ENCODE data around the gene MICAL2. TPM values are rescaled to one million over a fixed set of nuclear protein-coding genes. Genes with fewer than 3 reads are reported as not detected.

Gene MICAL2
- total and polyA plus RNA-seq, 10 of the 15 experiments (the other 5 are each of a cell fraction or from before 2014, with no cell fraction given), result 0.90 to 5.6 (median 2.4) TPM

DNA sequence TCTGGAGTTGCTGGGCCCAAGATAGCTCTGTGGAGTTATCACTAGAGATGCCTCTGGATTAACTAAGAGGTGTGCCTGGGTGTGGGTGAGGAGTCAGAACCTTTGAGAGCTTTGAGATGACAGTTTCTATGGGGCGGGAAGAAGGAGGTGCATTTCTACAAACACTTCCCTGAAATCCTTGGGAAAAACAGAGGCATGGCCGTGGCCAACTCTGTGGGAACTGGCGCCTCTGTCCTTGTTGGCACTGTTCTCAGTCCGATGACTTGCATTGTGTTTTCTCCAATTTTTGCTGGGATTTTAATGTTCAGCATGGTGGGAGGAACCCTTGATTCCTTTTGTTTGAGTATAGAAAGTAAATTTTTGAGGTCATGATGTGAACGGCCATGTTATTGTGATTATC is 151.2 kb downstream of the MICAL2 start:
- in situ Hi-C loops (cut with MboI), result no loop called here
- no peaks in the 10 kb centered on the region for H3K79me2 ChIP-seq (ENCODE audit: control insufficient read depth, insufficient read depth, low read length)
- no peak overlapping the region for H3K4me3 ChIP-seq
- no peak overlapping the region for H3K27ac ChIP-seq (ENCODE audit: control insufficient read depth, insufficient read depth)
- ChIA-PET CTCF (interaction anchor here (1.1 to 2.2 kb wide), 3 partner anchors 19 to 217 kb away, joined by 3 to 8 read pairs (median 4); no protein-coding TSS in a partner anchor), RAD21 (ENCODE audit: unreplicated experiment) (no interaction called here), POLR2A (no interaction called here), SMC1A (ENCODE audit: uncharacterized antibody, unreplicated experiment) (no interaction called here)
- BruUV-seq (replicated peaks), result no TSS peak
- no peak overlapping the region for H3K4me2 ChIP-seq (ENCODE audit: control insufficient read depth, insufficient read depth)
- WGBS (ENCODE audit: insufficient coverage, insufficient replicate concordance, low lambda C conversion rate, missing lambda C conversion rate), result 10% methylated on average over 5 of the region's 5 CpGs
- intact Hi-C loops (cut with micrococcal nuclease; ENCODE audit: unreplicated experiment), result no loop called here
- FAIRE-seq, result no peak
- no peak for TF ChIP-seq RAD51 (IDR thresholded peaks at IDR 0.05)
- TF ChIP-seq POU2F2 (IDR thresholded peaks at IDR 0.05; ENCODE audit: borderline replicate concordance, low read depth, low read length), result no peak
- no peak for TF ChIP-seq MTA3 (IDR thresholded peaks at IDR 0.05; ENCODE audit: borderline replicate concordance, low read length)
- TF ChIP-seq TCF3 (IDR thresholded peaks at IDR 0.05; ENCODE audit: borderline replicate concordance, insufficient read depth, low read depth, low read length), result no peak
- no peak for TF ChIP-seq RFX5 (IDR thresholded peaks at IDR 0.05; ENCODE audit: low read depth, low read length)
- TF ChIP-seq WRNIP1 (IDR thresholded peaks at IDR 0.05; ENCODE audit: borderline replicate concordance, low read depth, low read length), result no peak
- TF ChIP-seq SMAD5 (IDR thresholded peaks at IDR 0.05; ENCODE audit: low read depth), result no peak
- no peak for TF ChIP-seq ZNF207 (IDR thresholded peaks at IDR 0.05; ENCODE audit: borderline replicate concordance)
- H3K4me1 ChIP-seq (ENCODE audit: control insufficient read depth, insufficient read depth, low read length), result no peaks in the 10 kb centered on the region
- no peaks in the 10 kb centered on the region for H3K36me3 ChIP-seq (ENCODE audit: control insufficient read depth in 2 of 2, insufficient read depth in 2 of 2, low read length in 1 of 2)
- no peaks in the 10 kb centered on the region for H4K20me1 ChIP-seq (ENCODE audit: control insufficient read depth, insufficient read depth)
- peaks cover 0 to 5% of the 10 kb centered on the region in 2 experiments; a peak in 2 of 4 replicates for H3K27me3 ChIP-seq (replicated peaks in 1 of 2; ENCODE audit: control insufficient read depth in 2 of 2, insufficient read depth in 2 of 2, low read length in 1 of 2)
- H3K9ac ChIP-seq (ENCODE audit: control insufficient read depth, insufficient read depth, low read length), result no peak overlapping the region
- DNase-seq (ENCODE audit: low read depth, low spot score), result no peak
- no peak overlapping the region for H2AFZ ChIP-seq (ENCODE audit: control insufficient read depth, low read depth, low read length)
- no peaks in the 10 kb centered on the region for H3K9me3 ChIP-seq (replicated peaks; ENCODE audit: control insufficient read depth, insufficient read depth, low read length)
- ATAC-seq, result no peak

DNA sequence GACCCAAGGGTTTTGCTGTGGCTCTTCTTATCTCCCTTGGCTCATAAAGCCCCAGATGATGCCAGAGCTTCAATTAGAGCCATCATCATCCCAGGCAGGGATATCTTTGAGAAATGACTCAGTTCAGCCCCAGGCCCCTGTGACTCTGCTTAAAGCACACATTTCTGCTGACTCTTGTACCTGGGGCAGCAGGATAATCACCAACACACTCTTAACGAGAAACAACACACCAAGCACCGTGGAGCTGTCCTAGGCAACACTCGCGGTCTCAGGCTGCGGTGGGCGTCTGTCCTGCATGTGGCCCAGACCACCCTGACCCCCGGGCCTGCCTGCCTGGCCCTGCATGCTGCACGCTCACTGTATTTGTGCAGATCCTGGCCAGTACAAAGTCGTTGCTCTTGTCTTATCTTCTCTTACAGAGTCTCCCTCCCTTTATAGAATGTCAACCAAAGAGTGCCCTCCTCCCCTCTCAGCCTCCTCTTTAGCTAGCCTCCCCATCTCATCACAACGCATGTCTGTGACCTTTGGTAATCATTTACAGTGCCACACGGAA is 152.8 kb downstream of the MICAL2 start:
- Histone ChIP-seq H3K4me3 (no peak overlapping the region), H3K4me1 (ENCODE audit: control insufficient read depth, insufficient read depth, low read length) (no peaks in the 10 kb centered on the region), H3K27me3 (replicated peaks in 1 of 2; ENCODE audit: control insufficient read depth in 2 of 2, insufficient read depth in 2 of 2, low read length in 1 of 2) (peaks cover 0 to 5% of the 10 kb centered on the region in 2 experiments; a peak in 2 of 4 replicates), H4K20me1 (ENCODE audit: control insufficient read depth, insufficient read depth) (no peaks in the 10 kb centered on the region), H3K27ac (ENCODE audit: control insufficient read depth, insufficient read depth) (no peak overlapping the region), H2AFZ (ENCODE audit: control insufficient read depth, low read depth, low read length) (no peak overlapping the region), H3K4me2 (ENCODE audit: control insufficient read depth, insufficient read depth) (no peak overlapping the region), H3K9me3 (replicated peaks; ENCODE audit: control insufficient read depth, insufficient read depth, low read length) (no peaks in the 10 kb centered on the region), H3K9ac (ENCODE audit: control insufficient read depth, insufficient read depth, low read length) (no peak overlapping the region), H3K79me2 (ENCODE audit: control insufficient read depth, insufficient read depth, low read length) (no peaks in the 10 kb centered on the region), H3K36me3 (ENCODE audit: control insufficient read depth in 2 of 2, insufficient read depth in 2 of 2, low read length in 1 of 2) (no peaks in the 10 kb centered on the region)
- 22% methylated on average over 11 of the region's 11 CpGs for whole genome bisulfite sequencing (ENCODE audit: insufficient coverage, insufficient replicate concordance, low lambda C conversion rate, missing lambda C conversion rate)
- ATAC-seq, result no peak
- intact Hi-C loops (cut with micrococcal nuclease; ENCODE audit: unreplicated experiment), result no loop called here
- no peak for FAIRE-seq
- CTCF ChIA-PET, result interaction anchor here (2.2 kb wide), 1 partner anchor 18 kb away, joined by 8 read pairs; no protein-coding TSS in a partner anchor
- SMC1A ChIA-PET (ENCODE audit: uncharacterized antibody, unreplicated experiment), result interaction anchor here (1.9 kb wide), 1 partner anchor 19 kb away, joined by 5 read pairs; no protein-coding TSS in a partner anchor
- POLR2A ChIA-PET, result no interaction called here
- in situ Hi-C loops (cut with MboI), result no loop called here
- no peak for DNase-seq (ENCODE audit: low read depth, low spot score)
- RAD21 ChIA-PET (ENCODE audit: unreplicated experiment), result no interaction called here
- BruUV-seq (replicated peaks), result no TSS peak
- TF ChIP-seq HSF1 (IDR thresholded peaks at IDR 0.05; ENCODE audit: low read depth, low read length) (no peak), SREBF2 (IDR thresholded peaks at IDR 0.05; ENCODE audit: low read length) (no peak), MXI1 (IDR thresholded peaks at IDR 0.05; ENCODE audit: low read depth, low read length) (no peak), CEBPB (IDR thresholded peaks at IDR 0.05; ENCODE audit: borderline replicate concordance in 1 of 2, low read depth in 2 of 2, low read length in 2 of 2) (no peak), LARP7 (IDR thresholded peaks at IDR 0.05) (no peak), CHD4 (IDR thresholded peaks at IDR 0.05) (no peak), MEF2A (IDR thresholded peaks at IDR 0.05; ENCODE audit: insufficient read depth, low read depth, low read length) (no peak)
- TF ChIP-seq, protein P1, sequence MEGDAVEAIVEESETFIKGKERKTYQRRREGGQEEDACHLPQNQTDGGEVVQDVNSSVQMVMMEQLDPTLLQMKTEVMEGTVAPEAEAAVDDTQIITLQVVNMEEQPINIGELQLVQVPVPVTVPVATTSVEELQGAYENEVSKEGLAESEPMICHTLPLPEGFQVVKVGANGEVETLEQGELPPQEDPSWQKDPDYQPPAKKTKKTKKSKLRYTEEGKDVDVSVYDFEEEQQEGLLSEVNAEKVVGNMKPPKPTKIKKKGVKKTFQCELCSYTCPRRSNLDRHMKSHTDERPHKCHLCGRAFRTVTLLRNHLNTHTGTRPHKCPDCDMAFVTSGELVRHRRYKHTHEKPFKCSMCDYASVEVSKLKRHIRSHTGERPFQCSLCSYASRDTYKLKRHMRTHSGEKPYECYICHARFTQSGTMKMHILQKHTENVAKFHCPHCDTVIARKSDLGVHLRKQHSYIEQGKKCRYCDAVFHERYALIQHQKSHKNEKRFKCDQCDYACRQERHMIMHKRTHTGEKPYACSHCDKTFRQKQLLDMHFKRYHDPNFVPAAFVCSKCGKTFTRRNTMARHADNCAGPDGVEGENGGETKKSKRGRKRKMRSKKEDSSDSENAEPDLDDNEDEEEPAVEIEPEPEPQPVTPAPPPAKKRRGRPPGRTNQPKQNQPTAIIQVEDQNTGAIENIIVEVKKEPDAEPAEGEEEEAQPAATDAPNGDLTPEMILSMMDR (IDR thresholded peaks at IDR 0.05 in 2 of 3, conservative IDR thresholded peaks at IDR 0.05 in 1 of 3; ENCODE audit: control insufficient read depth in 2 of 3, extremely low read depth in 1 of 3, insufficient read depth in 1 of 3, low read depth in 3 of 3, low read length in 3 of 3), result no peak
